Calu3 (cell line): Measurements from ENCODE around the gene DLGAP1. TPM values are rescaled to one million over a fixed set of nuclear protein-coding genes. Genes with fewer than 3 reads are reported as not detected.

ENCODE experiments used
- BruUV-seq: library from RNA; stranded (reverse); fragments of 400-500 nt; replicated peaks from 2 replicates; lab custom pipeline; 2021; lab: Mats Ljungman, UMichigan
- CTCF ChIA-PET: fragments of 300-600 bp; sonication (Branson Sonifier 250); formaldehyde crosslinking; loops from one replicate; lab custom pipeline; 2022; ENCODE audit warnings: antibody characterized with exemption; lab: Charles Lee
- DNase-seq: peaks from one replicate; pipeline ENCODE4 v3.0.0; 2022
- H3K27ac Mint-ChIP-seq: one replicate; pipeline ENCODE4 v1.8.0; 2022; ENCODE audit warnings: mixed read lengths; ENCODE audit not compliant: unreplicated experiment
- H3K27me3 Mint-ChIP-seq: one replicate; pipeline ENCODE4 v1.8.0; 2022; ENCODE audit warnings: mixed read lengths; ENCODE audit not compliant: unreplicated experiment
- H3K36me3 Mint-ChIP-seq: one replicate; pipeline ENCODE4 v1.8.0; 2022; ENCODE audit warnings: mild to moderate bottlenecking, moderate library complexity, mixed read lengths; ENCODE audit not compliant: insufficient read depth, unreplicated experiment
- H3K4me1 Mint-ChIP-seq: one replicate; pipeline ENCODE4 v1.8.0; 2022; ENCODE audit warnings: mild to moderate bottlenecking, low read depth, mixed read lengths; ENCODE audit not compliant: unreplicated experiment
- H3K4me3 Mint-ChIP-seq: one replicate; pipeline ENCODE4 v1.8.0; 2022; ENCODE audit warnings: mild to moderate bottlenecking, low read depth, moderate library complexity, mixed read lengths; ENCODE audit not compliant: unreplicated experiment
- H3K9me3 Mint-ChIP-seq: one replicate; pipeline ENCODE4 v1.8.0; 2022; ENCODE audit warnings: low read depth, mixed read lengths; ENCODE audit not compliant: unreplicated experiment
- intact Hi-C: fragments of 100-400 bp; cut with micrococcal nuclease; formaldehyde crosslinking; loops from one replicate; pipeline ENCODE4 v1.10.0; 2022; ENCODE audit not compliant: unreplicated experiment
- total RNA-seq: library from RNA; stranded (reverse); gene quantifications from 2 replicates; pipeline ENCODE4 v1.2.3, GENCODE V29; 2022
- TF ChIP-seq, protein P1 (sequence below): fragments of 200-600 bp; IDR thresholded peaks from one replicate; pipeline ENCODE4 v1.8.0; 2022; ENCODE audit warnings: antibody characterized with exemption; ENCODE audit not compliant: unreplicated experiment

DLGAP1 gene
- total RNA-seq, 1 experiment from 2014 or later, result 9.0 TPM

- intact Hi-C loops, result no loop called here
Observed at GRCh38 chr18:3480827-3481573, 974.1 kb downstream of the DLGAP1 start.

GRCh38 chr18:3479978-3480509, 975.1 kb downstream of the DLGAP1 start:
- BruUV-seq, result no TSS peak
- Mint-ChIP-seq H3K4me3 (no peak overlapping the region), H3K27me3 (no peaks in the 10 kb centered on the region), H3K27ac (no peak overlapping the region), H3K36me3 (no peaks in the 10 kb centered on the region), H3K9me3 (no peaks in the 10 kb centered on the region), H3K4me1 (no peaks in the 10 kb centered on the region)
- intact Hi-C loops, result no loop called here
- TF ChIP-seq, protein P1, sequence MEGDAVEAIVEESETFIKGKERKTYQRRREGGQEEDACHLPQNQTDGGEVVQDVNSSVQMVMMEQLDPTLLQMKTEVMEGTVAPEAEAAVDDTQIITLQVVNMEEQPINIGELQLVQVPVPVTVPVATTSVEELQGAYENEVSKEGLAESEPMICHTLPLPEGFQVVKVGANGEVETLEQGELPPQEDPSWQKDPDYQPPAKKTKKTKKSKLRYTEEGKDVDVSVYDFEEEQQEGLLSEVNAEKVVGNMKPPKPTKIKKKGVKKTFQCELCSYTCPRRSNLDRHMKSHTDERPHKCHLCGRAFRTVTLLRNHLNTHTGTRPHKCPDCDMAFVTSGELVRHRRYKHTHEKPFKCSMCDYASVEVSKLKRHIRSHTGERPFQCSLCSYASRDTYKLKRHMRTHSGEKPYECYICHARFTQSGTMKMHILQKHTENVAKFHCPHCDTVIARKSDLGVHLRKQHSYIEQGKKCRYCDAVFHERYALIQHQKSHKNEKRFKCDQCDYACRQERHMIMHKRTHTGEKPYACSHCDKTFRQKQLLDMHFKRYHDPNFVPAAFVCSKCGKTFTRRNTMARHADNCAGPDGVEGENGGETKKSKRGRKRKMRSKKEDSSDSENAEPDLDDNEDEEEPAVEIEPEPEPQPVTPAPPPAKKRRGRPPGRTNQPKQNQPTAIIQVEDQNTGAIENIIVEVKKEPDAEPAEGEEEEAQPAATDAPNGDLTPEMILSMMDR, result no peak
- DNase-seq, result no peak
- CTCF ChIA-PET, result interaction anchor here (0.7 kb wide), 1 partner anchor 29 kb away, joined by 3 read pairs; no protein-coding TSS in a partner anchor

More at GRCh38 chr18:3480827-3481573, 974.1 kb downstream of the DLGAP1 start:
- DNase-seq, result no peak
- TF ChIP-seq, protein P1, result no peak
- Mint-ChIP-seq H3K36me3 (no peaks in the 10 kb centered on the region), H3K27me3 (no peaks in the 10 kb centered on the region), H3K27ac (no peak overlapping the region), H3K9me3 (no peaks in the 10 kb centered on the region), H3K4me3 (no peak overlapping the region), H3K4me1 (no peaks in the 10 kb centered on the region)
- no TSS peak for BruUV-seq
- CTCF ChIA-PET, result interaction anchor here (0.7 kb wide), 1 partner anchor 28 kb away, joined by 3 read pairs; no protein-coding TSS in a partner anchor

DNA sequence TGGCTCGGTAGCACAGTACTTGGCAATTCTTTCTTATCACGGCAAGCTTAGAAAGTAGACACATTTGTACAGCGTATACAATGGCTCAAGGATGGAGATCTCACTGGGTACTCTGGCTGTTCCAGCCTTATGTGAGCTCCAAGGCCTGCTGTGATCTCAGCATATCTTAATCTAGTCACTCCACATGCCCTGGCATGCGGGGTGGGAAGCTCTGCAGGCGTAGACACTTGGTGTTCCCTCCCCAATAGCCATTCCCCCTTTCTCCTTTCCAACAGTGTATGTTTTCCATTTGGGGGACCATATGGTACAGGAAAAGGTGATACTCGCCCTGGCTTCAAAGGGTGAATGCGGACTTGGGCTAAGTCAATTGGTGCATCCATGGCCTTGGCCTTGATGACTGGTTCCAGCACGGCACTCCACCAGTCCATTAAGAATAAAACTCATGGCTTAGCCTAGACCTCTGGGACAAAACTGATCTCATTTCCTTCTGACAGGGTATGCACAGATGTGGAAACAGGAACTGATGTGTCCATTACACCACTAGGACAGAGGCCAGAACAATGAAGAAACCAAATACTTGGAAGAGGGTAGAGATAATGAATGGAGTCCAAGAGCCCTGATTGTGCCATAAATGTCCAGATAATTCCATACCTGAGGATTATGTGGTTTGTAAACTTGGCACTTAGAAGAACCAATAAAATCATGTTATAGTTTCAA, 976.7 kb downstream of the DLGAP1 start:
- DNase-seq, result no peak

More for the DNA sequence above, 976.7 kb downstream of the DLGAP1 start:
- no peaks in the 10 kb centered on the region for H3K9me3 Mint-ChIP-seq
- no peaks in the 10 kb centered on the region for H3K4me1 Mint-ChIP-seq
- CTCF ChIA-PET, result interaction anchor here (0.5 to 0.6 kb wide), 2 partner anchors 56 to 181 kb away, joined by 5 to 6 read pairs; no protein-coding TSS in a partner anchor
- H3K27ac Mint-ChIP-seq, result no peak overlapping the region
- no TSS peak for BruUV-seq
- H3K27me3 Mint-ChIP-seq, result no peaks in the 10 kb centered on the region
- TF ChIP-seq, protein P1, result no peak
- H3K4me3 Mint-ChIP-seq, result no peak overlapping the region
- no peaks in the 10 kb centered on the region for H3K36me3 Mint-ChIP-seq
- intact Hi-C loops, result no loop called here
